Measurements from ENCODE around the gene INPP5A.

GRCh38 chr10:132815168-132815857 lies 277.7 kb downstream of the INPP5A start:
- TF ChIP-seq CTCF (IDR thresholded peaks at IDR 0.05) (no peak), POLR2A (IDR thresholded peaks at IDR 0.05) (no peak), POLR2AphosphoS5 (IDR thresholded peaks at IDR 0.05) (no peak)

All from transverse colon (tissue), 4 donors.